Karpas-422 (cell line): ENCODE data around the gene SNED1. TPM values are rescaled to one million over a fixed set of nuclear protein-coding genes. Genes with fewer than 3 reads are reported as not detected.

Experiments used
- DNase-seq: peaks from one replicate; pipeline ENCODE4 v3.0.0-alpha.2; 2015
- H2AFZ ChIP-seq: fragments of 200-600 bp; sonication (generic); 2 replicates; pipeline ENCODE4 v1.6.1; 2014; ENCODE audit warnings: antibody characterized with exemption, low read length, mixed read lengths
- H3K27ac ChIP-seq: fragments of 200-600 bp; sonication (generic); 2 replicates; pipeline ENCODE4 v1.5.1; 2014; ENCODE audit warnings: mild to moderate bottlenecking, low read length, moderate library complexity
- H3K27me3 ChIP-seq: fragments of 200-600 bp; sonication (generic); 2 replicates; pipeline ENCODE4 v1.6.1; 2014; ENCODE audit warnings: low read length, mixed read lengths
- H3K36me3 ChIP-seq: fragments of 200-600 bp; sonication (generic); 2 replicates; pipeline ENCODE4 v1.6.1; 2014; ENCODE audit warnings: low read length, mixed read lengths; ENCODE audit not compliant: insufficient read depth
- H3K4me1 ChIP-seq: fragments of 200-600 bp; sonication (generic); 2 replicates; pipeline ENCODE4 v1.6.1; 2014; ENCODE audit warnings: mild to moderate bottlenecking, low read length, mixed read lengths
- H3K4me2 ChIP-seq: fragments of 200-600 bp; sonication (generic); 2 replicates; pipeline ENCODE4 v1.6.1; 2014; ENCODE audit warnings: low read length, low read depth, mild to moderate bottlenecking; ENCODE audit not compliant: poor library complexity, severe bottlenecking
- H3K4me3 ChIP-seq: fragments of 200-600 bp; sonication (generic); 2 replicates; pipeline ENCODE4 v1.5.1; 2014; ENCODE audit warnings: mild to moderate bottlenecking, antibody characterized with exemption, low read length, mixed read lengths
- H3K79me2 ChIP-seq: fragments of 200-600 bp; sonication (generic); 2 replicates; pipeline ENCODE4 v1.6.1; 2014; ENCODE audit warnings: mild to moderate bottlenecking, low read length, mixed read lengths
- H3K9ac ChIP-seq: fragments of 200-600 bp; sonication (generic); 2 replicates; pipeline ENCODE4 v1.6.0; 2014; ENCODE audit warnings: low read length
- H3K9me2 ChIP-seq: fragments of 200-600 bp; sonication (generic), shearing (Covaris generic); replicated peaks from 2 replicates; pipeline ENCODE4 v1.6.0; 2014; ENCODE audit warnings: mild to moderate bottlenecking, low read length, moderate library complexity; ENCODE audit not compliant: insufficient read depth
- H3K9me3 ChIP-seq: fragments of 300-700, 200-600 bp; sonication (generic); 2 replicates; pipeline ENCODE4 v1.6.1; 2014; ENCODE audit warnings: low read length, mixed read lengths
- H4K20me1 ChIP-seq: fragments of 200-600 bp; sonication (generic); 2 replicates; pipeline ENCODE4 v1.6.1; 2014; ENCODE audit warnings: mild to moderate bottlenecking, antibody characterized with exemption, low read length, low read depth; ENCODE audit not compliant: insufficient read depth
- total RNA-seq: library from RNA; depleted of rRNA; stranded (reverse); fragments of >200 nt; shearing (Covaris generic); gene quantifications from 2 replicates; pipeline ENCODE4 v1.2.3, GENCODE V29; 2014; ENCODE audit warnings: low replicate concordance

Gene SNED1
- total RNA-seq, 1 experiment from 2014 or later: 1.9 TPM

- Histone ChIP-seq H3K4me2 (no peak overlapping the region), H3K9me2 (no peaks in the 10 kb centered on the region), H3K9ac (no peak overlapping the region), H3K9me3 (no peaks in the 10 kb centered on the region), H4K20me1 (no peaks in the 10 kb centered on the region), H3K27ac (no peak overlapping the region), H3K79me2 (no peaks in the 10 kb centered on the region), H3K4me3 (no peak overlapping the region), H3K27me3 (no peaks in the 10 kb centered on the region), H3K36me3 (no peaks in the 10 kb centered on the region), H3K4me1 (no peaks in the 10 kb centered on the region), H2AFZ (no peak overlapping the region)
- DNase-seq: no peak
Observed at GRCh38 chr2:241073166-241074064, 75.0 kb downstream of the SNED1 start.

- Histone ChIP-seq H3K9me3 (no peaks in the 10 kb centered on the region), H3K27me3 (no peaks in the 10 kb centered on the region), H4K20me1 (no peaks in the 10 kb centered on the region)
Observed at GRCh38 chr2:241074065-241074818, 75.8 kb downstream of the SNED1 start.

GRCh38 chr2:241074901-241075540 is 76.6 kb downstream of the SNED1 start:
- H3K4me1 ChIP-seq: no peaks in the 10 kb centered on the region
- no peaks in the 10 kb centered on the region for H3K79me2 ChIP-seq
- H3K27ac ChIP-seq: no peak overlapping the region
- H2AFZ ChIP-seq: no peak overlapping the region
- H3K4me2 ChIP-seq: no peak overlapping the region
- H3K36me3 ChIP-seq: no peaks in the 10 kb centered on the region
- H3K4me3 ChIP-seq: no peak overlapping the region
- H3K9me2 ChIP-seq: no peaks in the 10 kb centered on the region
- no peak for DNase-seq
- no peaks in the 10 kb centered on the region for H3K27me3 ChIP-seq
- no peak overlapping the region for H3K9ac ChIP-seq
- no peaks in the 10 kb centered on the region for H3K9me3 ChIP-seq
- no peaks in the 10 kb centered on the region for H4K20me1 ChIP-seq

More at GRCh38 chr2:241074065-241074818, 75.8 kb downstream of the SNED1 start:
- no peaks in the 10 kb centered on the region for H3K79me2 ChIP-seq
- no peak overlapping the region for H3K4me3 ChIP-seq
- H3K9me2 ChIP-seq: no peaks in the 10 kb centered on the region
- H3K27ac ChIP-seq: no peak overlapping the region
- no peaks in the 10 kb centered on the region for H3K4me1 ChIP-seq
- H3K9ac ChIP-seq: no peak overlapping the region
- no peak for DNase-seq
- no peaks in the 10 kb centered on the region for H3K36me3 ChIP-seq
- H2AFZ ChIP-seq: no peak overlapping the region
- H3K4me2 ChIP-seq: no peak overlapping the region

- no peaks in the 10 kb centered on the region for H3K79me2 ChIP-seq
- H3K9me2 ChIP-seq: no peaks in the 10 kb centered on the region
- H3K4me3 ChIP-seq: no peak overlapping the region
- no peaks in the 10 kb centered on the region for H4K20me1 ChIP-seq
- no peaks in the 10 kb centered on the region for H3K4me1 ChIP-seq
- H3K9ac ChIP-seq: no peak overlapping the region
- DNase-seq: no peak
- H3K4me2 ChIP-seq: no peak overlapping the region
- no peaks in the 10 kb centered on the region for H3K27me3 ChIP-seq
- H3K9me3 ChIP-seq: no peaks in the 10 kb centered on the region
- H2AFZ ChIP-seq: no peak overlapping the region
- no peak overlapping the region for H3K27ac ChIP-seq
- H3K36me3 ChIP-seq: peaks cover 3% of the 10 kb centered on the region; the same call in 1 of the 2 replicates
Observed at GRCh38 chr2:241080405-241081189, 82.2 kb downstream of the SNED1 start.

GRCh38 chr2:241081190-241081642 is 82.8 kb downstream of the SNED1 start:
- no peaks in the 10 kb centered on the region for H3K79me2 ChIP-seq
- no peaks in the 10 kb centered on the region for H3K9me2 ChIP-seq
- no peaks in the 10 kb centered on the region for H3K27me3 ChIP-seq
- no peak overlapping the region for H2AFZ ChIP-seq
- DNase-seq: no peak
- no peak overlapping the region for H3K9ac ChIP-seq
- peaks cover 3% of the 10 kb centered on the region; the same call in 1 of the 2 replicates for H3K36me3 ChIP-seq
- no peaks in the 10 kb centered on the region for H3K4me1 ChIP-seq
- no peaks in the 10 kb centered on the region for H4K20me1 ChIP-seq
- H3K4me2 ChIP-seq: no peak overlapping the region
- H3K9me3 ChIP-seq: no peaks in the 10 kb centered on the region
- H3K4me3 ChIP-seq: no peak overlapping the region
- H3K27ac ChIP-seq: no peak overlapping the region

DNA sequence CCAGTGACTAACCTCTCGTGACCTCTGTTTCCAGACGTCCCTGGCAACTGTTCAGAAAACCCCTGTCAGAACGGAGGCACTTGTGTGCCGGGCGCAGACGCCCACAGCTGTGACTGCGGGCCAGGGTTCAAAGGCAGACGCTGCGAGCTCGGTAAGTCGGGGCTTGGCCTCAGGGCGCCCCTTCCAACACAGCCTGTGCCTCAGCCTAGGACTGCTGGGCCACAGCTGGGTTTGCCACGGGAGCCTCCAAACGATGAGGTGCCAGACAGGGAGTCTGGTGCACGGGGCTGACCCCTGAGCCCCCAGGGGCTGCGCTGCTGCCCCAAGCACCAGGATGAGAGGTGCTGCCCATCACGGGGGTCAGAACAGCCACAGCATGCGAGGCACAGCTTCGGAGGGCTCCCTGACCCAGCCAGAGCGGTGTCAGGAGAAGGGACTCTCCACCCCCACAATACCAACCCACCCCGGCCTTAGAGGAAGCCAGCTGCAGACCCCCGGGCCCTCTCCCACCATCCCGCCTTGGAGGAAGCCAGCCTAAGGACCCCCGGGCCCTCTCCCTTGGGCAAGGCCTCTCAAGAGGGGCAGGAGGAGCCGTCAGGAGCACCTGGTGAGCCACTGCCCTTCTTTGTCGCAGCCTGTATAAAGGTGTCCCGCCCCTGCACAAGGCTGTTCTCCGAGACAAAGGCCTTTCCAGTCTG is 83.4 kb downstream of the SNED1 start:
- H3K27ac ChIP-seq: no peak overlapping the region
- H3K9me3 ChIP-seq: no peaks in the 10 kb centered on the region
- H4K20me1 ChIP-seq: no peaks in the 10 kb centered on the region
- H3K79me2 ChIP-seq: no peaks in the 10 kb centered on the region
- H3K9ac ChIP-seq: no peak overlapping the region
- no peak overlapping the region for H3K4me3 ChIP-seq
- no peaks in the 10 kb centered on the region for H3K4me1 ChIP-seq
- DNase-seq: no peak
- H2AFZ ChIP-seq: no peak overlapping the region
- H3K9me2 ChIP-seq: no peaks in the 10 kb centered on the region
- H3K4me2 ChIP-seq: no peak overlapping the region
- H3K27me3 ChIP-seq: no peaks in the 10 kb centered on the region
- H3K36me3 ChIP-seq: peaks cover 9% of the 10 kb centered on the region; the same call in 1 of the 2 replicates

DNA sequence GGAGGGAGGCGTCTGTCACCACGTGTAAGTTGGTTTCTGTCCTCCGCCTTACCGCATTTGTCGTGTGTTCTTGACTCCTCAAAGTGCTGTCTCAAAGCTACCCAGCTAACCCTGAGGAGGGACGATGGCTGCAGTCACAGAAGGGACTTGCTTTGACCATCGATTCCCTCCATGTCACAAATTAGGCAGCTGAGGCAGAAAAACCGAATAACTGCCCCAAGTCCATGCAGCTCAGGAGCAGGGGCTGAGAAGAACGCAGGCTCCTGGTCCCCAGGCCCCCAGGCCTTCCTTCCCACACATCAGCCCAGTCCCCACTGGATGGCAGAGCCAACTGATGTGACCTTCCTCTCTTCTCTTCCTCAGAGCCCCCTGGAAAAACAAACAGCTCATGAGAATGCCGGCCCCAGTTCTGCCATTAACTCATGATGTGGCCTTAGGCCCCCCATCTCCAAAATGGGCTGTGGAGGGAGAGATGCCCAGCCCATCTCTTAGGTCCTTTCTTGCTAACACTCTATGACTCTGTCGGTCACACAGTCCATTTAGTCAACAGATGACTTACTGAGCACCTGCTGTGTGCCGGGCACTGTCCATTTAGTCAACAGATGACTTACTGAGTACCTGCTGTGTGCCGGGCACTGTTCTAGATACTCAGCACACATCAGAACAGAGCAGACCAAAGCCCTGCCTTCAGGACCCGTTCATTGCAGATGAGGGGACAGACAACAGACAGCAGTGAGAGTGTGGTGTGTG is 84.1 kb downstream of the SNED1 start:
- Histone ChIP-seq H3K36me3 (peaks cover 15% of the 10 kb centered on the region; the same call in 1 of the 2 replicates), H3K4me3 (no peak overlapping the region), H3K79me2 (no peaks in the 10 kb centered on the region), H3K9me3 (no peaks in the 10 kb centered on the region), H3K9me2 (no peaks in the 10 kb centered on the region), H3K4me1 (no peaks in the 10 kb centered on the region), H3K9ac (no peak overlapping the region), H2AFZ (no peak overlapping the region), H3K27me3 (no peaks in the 10 kb centered on the region), H4K20me1 (no peaks in the 10 kb centered on the region), H3K4me2 (no peak overlapping the region), H3K27ac (no peak overlapping the region)
- no peak for DNase-seq
